WERI-Rb-1 (cell line): Measurements from ENCODE around the gene SFT2D3.

Source experiments
- DNase-seq: peaks from one replicate; pipeline ENCODE4 v3.0.0-alpha.2; 2020
- H3K27ac ChIP-seq: fragments of 250-450 bp; sonication (Bioruptor Pico); 2 replicates; pipeline ENCODE4 v1.5.1; 2020; ENCODE audit warnings: mild to moderate bottlenecking, moderate library complexity
- H3K27me3 ChIP-seq: fragments of 250-450 bp; sonication (Bioruptor Pico); 2 replicates; pipeline ENCODE4 v1.5.1; 2021; ENCODE audit warnings: mild to moderate bottlenecking, low read depth, moderate library complexity; ENCODE audit not compliant: insufficient read depth, severe bottlenecking
- H3K36me3 ChIP-seq: fragments of 250-450 bp; sonication (Bioruptor Pico); 2 replicates; pipeline ENCODE4 v1.5.1; 2020; ENCODE audit warnings: mild to moderate bottlenecking, moderate library complexity
- H3K4me3 ChIP-seq: 2 replicates; pipeline ENCODE4 v1.5.1; 2011; ENCODE audit warnings: low read depth, mild to moderate bottlenecking, control low read depth, low read length
- H3K9me3 ChIP-seq: fragments of 250-450 bp; sonication (Bioruptor Pico); 2 replicates; pipeline ENCODE4 v1.5.1; 2021; ENCODE audit warnings: mild to moderate bottlenecking, moderate library complexity; ENCODE audit not compliant: severe bottlenecking
- TF ChIP-seq, protein P1 (sequence below): IDR thresholded peaks from 2 replicates; pipeline ENCODE4 v1.5.1; 2011; ENCODE audit warnings: low read depth, mild to moderate bottlenecking, control low read depth, inconsistent platforms, low read length

Gene SFT2D3

DNA sequence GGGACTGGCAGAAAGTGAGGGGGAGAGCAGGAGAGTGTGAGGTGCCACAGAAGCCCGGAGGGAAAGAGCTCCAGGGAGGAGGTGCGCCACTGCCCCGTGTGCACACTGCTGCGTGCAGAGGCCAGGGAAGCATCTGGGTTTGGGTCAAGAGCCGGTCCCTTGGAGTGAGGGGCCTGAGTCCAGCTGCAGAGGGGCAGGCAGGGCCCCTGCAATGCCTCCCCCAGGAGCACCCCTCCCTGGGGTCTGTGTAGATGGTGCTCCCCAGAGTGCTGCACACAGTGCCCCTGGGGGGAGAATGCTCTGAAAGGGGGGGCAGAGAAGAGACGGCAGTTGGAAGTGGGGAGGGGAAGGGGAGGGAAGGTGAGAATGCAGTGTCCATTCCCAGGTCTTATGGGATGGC is 22.3 kb upstream of the SFT2D3 start:
- H3K9me3 ChIP-seq = no peaks in the 10 kb centered on the region
- no peak overlapping the region for H3K4me3 ChIP-seq
- H3K36me3 ChIP-seq = no peaks in the 10 kb centered on the region
- TF ChIP-seq, protein P1, sequence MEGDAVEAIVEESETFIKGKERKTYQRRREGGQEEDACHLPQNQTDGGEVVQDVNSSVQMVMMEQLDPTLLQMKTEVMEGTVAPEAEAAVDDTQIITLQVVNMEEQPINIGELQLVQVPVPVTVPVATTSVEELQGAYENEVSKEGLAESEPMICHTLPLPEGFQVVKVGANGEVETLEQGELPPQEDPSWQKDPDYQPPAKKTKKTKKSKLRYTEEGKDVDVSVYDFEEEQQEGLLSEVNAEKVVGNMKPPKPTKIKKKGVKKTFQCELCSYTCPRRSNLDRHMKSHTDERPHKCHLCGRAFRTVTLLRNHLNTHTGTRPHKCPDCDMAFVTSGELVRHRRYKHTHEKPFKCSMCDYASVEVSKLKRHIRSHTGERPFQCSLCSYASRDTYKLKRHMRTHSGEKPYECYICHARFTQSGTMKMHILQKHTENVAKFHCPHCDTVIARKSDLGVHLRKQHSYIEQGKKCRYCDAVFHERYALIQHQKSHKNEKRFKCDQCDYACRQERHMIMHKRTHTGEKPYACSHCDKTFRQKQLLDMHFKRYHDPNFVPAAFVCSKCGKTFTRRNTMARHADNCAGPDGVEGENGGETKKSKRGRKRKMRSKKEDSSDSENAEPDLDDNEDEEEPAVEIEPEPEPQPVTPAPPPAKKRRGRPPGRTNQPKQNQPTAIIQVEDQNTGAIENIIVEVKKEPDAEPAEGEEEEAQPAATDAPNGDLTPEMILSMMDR = no peak
- H3K27me3 ChIP-seq = no peaks in the 10 kb centered on the region
- DNase-seq = no peak
- H3K27ac ChIP-seq = no peak overlapping the region

DNA sequence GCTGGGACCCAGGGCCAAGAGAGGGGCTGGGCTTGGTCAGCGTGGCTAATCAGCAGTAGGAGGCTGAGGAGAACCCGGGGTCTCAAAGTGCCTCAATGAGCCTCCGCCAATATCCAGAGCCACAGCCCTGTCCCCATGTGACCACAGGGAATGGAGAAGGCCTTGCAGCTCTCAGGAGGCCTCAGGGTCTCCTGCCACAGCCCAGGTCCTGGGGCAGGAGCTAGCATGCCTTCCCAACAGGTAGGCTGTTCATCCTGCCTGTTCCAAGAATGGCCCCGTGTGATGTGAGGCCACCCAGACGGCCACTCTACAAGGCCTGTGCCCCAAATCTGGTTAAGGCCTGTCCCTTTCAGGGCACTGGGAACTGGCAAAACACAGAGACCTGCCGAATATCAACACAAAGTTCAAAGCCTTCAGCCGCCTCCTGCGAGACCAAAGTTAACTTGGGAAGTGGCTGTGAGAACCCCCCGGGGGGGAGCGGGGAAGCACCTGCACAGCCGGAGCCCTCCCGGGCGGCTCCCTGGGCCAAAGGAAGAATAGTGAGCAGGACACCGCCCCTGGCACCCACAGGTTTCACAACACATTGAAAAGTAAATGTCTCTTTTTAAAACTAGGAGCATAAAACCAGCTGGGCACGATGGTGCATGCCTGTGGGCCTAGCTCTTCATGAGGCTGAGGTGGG is 21.5 kb upstream of the SFT2D3 start:
- H3K27me3 ChIP-seq = no peaks in the 10 kb centered on the region
- no peak overlapping the region for H3K27ac ChIP-seq
- H3K4me3 ChIP-seq = no peak overlapping the region
- no peaks in the 10 kb centered on the region for H3K9me3 ChIP-seq
- TF ChIP-seq, protein P1 = no peak
- no peak for DNase-seq
- no peaks in the 10 kb centered on the region for H3K36me3 ChIP-seq

DNA sequence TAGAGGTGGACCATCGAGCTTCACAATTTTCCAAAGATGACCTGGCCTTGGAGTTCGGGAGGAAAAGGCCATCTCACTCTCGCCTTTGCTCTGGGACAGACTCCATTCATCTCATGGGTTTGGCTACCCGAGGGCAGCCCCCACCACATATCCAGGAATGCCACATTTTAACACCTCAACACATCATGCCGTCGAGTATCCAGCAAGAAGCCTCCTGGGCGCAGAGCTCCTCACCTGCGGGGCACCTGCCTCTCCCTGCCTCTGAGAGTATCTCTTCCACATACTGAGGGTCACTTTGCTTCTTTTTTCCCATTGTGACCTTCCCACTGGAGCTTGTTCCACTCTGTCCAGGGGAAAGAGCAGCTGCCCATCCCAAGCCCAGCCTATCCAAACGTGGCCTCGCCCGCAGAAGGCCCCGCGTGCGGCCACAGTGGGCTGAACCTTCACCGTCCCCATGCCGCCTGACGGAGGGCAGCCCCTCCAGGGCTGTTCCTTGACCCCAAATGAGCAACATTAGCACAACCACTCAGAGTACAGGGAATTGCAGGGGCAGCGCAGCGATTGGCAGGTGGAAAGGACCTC is 20.5 kb upstream of the SFT2D3 start:
- H3K27ac ChIP-seq = no peak overlapping the region
- H3K27me3 ChIP-seq = no peaks in the 10 kb centered on the region
- DNase-seq = no peak
- no peaks in the 10 kb centered on the region for H3K9me3 ChIP-seq
- H3K36me3 ChIP-seq = no peaks in the 10 kb centered on the region
- TF ChIP-seq, protein P1 = no peak
- H3K4me3 ChIP-seq = no peak overlapping the region

DNA sequence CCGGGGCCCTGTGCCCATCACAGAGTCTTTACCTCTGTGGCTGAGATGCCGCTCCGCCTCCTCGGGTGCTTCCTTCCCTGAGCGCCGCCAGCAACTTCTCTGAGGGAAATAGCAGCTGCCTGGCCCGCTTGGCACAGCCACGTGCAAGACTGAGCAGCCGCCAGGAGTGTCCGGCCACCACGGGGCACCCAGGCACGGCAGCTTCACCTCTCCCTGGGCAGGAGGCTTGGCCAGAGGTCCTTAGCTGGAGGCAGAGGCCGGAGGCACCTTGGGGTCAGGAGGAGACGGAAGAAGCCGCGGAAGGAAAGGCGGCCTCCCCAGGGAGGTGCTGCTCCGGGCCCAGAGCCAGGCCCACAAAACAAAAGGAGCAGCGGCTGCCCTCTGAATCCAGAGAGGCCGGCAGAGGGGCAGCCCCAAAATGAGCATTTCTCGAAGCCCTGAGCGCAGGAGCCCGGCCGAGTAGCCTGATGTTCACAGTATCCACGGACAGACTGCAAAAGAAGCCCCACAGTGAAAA is 20.0 kb upstream of the SFT2D3 start:
- TF ChIP-seq, protein P1 = no peak
- Histone ChIP-seq H3K4me3 (no peak overlapping the region), H3K36me3 (no peaks in the 10 kb centered on the region), H3K27me3 (no peaks in the 10 kb centered on the region), H3K27ac (no peak overlapping the region), H3K9me3 (no peaks in the 10 kb centered on the region)
- DNase-seq = no peak

DNA sequence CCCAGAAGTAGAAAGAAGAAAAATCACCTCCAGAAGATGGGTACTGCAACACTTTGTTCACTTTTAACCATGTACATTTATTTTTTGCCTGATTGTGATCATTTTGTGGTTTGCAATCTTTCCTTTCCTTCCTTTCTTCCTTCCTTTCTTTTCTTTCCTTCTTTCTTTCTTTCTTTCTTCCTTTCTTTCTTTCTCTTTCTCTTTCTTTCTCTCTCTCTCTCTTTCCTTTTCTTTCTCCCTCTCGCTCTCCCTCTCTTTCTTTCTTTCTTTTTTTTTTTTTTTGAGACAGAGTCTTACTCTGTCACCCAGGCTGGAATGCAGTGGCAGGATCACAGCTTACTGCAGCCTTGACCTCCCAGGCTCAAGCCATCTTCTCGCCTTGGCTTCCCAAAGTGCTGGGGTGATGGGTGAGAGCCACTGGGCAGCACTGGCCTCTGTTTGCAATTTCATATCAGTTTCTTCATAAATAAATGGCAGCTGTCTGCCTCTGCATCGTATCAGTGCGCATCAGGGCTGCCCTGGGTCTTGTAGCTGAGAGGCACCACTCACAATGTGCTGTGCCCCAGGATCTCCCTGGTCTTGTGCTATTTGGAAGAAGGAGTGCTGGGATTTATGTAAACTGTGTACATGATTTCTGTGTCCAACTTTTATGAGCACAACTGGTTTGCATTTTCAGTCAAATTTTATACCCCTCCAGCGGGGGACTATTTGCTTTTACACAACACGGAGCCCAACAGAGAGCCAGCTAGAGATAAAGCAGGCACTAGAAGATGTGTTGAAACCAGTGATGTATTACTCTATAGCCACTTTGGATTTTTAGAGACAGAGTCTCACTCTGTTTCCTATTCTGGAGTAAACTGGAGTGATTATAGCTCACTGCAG is 19.1 kb upstream of the SFT2D3 start:
- Histone ChIP-seq H3K9me3 (no peaks in the 10 kb centered on the region), H3K4me3 (no peak overlapping the region), H3K27ac (no peak overlapping the region), H3K36me3 (no peaks in the 10 kb centered on the region), H3K27me3 (no peaks in the 10 kb centered on the region)
- TF ChIP-seq, protein P1 = no peak
- no peak for DNase-seq
